HPDE6-E6E7 (cell line): ENCODE results near the gene CCDC85C.

Experiments
- DNase-seq: peaks from one replicate; pipeline ENCODE4 v3.0.0; 2011; ENCODE audit warnings: missing footprints; ENCODE audit errors: extremely low spot score

Gene CCDC85C

GRCh38 chr14:99556134-99556791 lies 47.7 kb downstream of the CCDC85C start:
- no peak for DNase-seq

DNA sequence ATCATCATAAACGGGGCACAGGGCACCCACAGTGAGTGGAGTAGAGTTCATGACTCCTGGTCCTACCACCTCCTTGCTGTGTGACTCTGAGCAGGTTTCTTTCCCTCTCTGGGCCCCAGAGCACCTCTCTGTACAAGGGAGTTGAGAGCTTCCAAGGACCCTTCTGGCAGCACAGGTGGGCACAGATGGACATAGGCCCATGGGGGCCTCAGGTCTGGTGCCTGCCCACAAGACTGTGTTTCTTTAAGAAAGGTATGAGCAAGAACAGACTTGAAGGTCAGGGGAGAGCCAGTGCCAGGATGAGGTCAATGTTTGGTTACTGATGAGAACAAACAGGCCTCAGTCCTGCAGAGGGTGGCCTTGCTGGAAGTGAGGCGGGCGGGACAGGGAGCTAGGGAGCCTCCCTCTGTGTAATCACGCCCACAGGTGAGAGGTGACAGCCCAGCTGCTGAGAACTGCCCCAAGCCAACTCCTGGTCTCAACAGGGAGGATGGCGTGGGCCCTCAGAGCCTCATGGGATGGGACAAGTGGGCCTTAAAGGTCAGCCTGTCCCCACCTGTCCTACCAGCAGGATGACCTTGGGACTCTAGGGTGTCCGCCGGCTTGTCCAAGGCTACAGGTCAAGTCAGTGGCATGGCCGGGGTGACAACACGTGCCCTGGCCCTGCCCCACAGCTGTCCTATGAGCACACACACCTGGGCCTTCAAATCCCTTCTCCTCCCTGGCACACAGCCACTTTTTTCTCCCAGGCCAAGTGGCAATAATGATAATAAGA lies 49.1 kb downstream of the CCDC85C start:
- DNase-seq: no peak

- DNase-seq: no peak
Observed at GRCh38 chr14:99554184-99554583, 49.8 kb downstream of the CCDC85C start.

DNA sequence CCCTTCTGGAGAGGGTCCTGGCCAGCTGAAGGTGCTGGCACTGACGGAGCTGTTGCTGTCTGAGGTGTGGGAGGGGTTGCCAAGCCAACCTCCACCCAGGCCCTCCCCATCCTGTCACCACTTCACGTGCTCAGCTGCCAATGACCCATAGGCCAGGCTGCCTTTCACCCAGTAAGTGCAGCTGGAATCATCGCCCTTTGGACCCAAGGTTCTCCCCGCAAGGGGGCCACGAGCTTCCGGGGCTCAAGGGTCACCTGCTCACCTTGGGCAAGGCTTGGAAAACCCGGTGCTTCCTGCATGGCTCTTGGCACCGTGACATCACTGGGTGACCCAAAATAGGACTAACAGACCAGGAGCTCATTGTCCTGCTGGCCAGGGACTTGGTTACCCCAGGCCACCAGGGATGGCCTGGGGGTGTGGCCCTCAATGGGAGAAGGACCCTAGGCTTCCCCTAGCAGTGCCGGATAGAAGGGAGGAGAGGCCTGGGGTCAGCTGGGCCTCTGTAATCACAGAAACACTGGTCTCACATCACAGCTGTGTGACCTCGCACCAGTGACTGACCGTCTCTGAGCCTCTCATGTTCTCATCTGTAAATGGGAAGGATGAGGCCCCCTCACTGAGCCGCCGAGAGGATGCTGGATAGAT lies 51.3 kb downstream of the CCDC85C start:
- no peak for DNase-seq

GRCh38 chr14:99552021-99552553 lies 51.9 kb downstream of the CCDC85C start:
- no peak for DNase-seq

DNA sequence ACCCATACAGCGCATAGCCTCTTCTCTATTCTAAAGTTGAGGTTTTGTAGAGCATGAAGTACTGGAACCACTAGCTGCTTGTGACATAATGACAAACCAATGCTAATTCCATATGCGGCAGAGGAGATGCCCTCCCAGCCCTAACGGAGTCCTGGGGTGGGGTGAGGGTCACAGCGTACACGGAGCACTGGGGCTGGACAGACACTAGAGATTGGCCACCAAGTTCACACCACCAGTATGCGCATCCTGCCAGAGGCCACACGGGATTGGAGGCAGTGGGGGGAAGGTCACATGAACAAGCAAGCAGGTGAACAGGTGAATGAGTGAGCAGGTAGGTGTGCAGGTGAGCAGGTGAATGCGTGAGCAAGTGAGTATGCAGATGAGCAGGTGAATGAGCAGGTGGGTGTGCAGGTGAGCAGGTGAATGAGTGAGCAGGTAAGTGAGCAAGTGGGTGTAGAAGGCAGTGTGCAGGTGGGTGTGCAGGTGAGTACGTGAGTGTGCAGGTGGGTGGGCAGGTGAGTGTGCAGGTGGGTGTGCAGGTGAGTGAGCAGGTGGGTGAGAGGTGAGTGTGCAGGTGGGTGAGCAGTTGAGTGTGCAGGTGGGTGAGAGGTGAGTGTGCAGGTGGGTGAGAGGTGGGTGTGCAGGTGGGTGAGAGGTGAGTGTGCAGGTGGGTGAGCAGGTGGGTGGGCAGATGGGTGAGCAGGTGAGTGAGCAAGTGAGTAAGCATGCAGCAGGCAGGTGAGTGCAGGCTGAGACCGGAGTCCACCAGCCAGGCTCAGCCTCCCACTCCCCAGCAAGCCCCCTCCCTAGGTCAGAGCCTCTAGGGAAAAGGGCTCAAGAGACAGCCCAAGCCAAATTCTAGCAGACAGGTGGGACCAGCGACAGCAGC lies 52.7 kb downstream of the CCDC85C start:
- DNase-seq: no peak

GRCh38 chr14:99550387-99550992 lies 53.5 kb downstream of the CCDC85C start:
- no peak for DNase-seq

DNA sequence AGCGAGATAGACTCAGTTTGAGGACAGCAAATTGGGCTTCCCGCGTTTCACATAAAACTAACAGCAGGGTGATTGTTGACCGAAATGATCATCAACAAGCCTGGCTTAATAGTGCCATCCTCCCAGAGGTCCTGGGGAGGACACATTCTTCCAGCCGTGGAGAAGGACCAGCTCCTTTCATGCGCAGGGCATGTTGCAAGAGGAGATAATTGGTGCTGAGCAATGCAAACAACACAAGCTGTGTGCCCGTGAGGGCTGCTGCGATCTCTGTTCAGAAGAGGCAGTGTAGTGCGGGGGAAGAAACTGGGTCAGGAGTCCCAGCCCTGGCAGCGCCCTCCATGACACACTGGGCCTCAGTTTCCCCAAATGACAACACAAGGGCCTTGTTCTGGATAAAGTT lies 54.3 kb downstream of the CCDC85C start:
- DNase-seq: no peak

GRCh38 chr14:99548871-99549515 lies 55.0 kb downstream of the CCDC85C start:
- DNase-seq: no peak

GRCh38 chr14:99548255-99548654 lies 55.8 kb downstream of the CCDC85C start:
- DNase-seq: no peak

DNA sequence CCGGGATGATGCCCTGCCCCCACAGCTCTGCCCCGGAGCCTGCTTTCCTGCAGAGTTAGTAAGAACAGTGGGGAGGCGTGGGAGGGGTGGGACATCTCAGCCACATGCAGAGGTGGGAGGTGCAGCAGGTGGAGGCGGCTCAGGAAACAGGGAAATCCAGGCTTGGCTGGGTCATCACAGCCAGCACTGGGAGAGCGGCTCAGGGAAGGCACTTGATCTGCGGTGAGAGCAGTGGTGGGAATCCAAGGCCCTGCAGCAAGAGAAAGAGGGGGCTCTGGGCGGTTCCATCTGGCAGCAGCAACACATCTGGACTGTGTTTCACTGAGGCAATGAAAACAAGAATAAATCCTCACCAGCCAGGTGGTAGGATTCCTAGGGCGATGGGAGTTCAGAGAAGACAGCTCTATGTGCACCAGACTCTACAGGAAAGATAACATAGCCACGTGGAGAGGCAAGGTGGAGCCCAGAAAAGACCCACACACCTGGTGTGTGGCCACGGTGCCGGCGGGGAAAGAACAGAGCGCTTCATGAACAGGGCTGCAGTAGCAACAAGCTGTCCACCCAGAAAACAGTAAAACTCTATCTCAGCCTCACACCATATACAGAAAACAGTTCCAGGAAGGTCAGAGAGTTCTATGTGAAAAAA lies 57.6 kb downstream of the CCDC85C start:
- no peak for DNase-seq

DNA sequence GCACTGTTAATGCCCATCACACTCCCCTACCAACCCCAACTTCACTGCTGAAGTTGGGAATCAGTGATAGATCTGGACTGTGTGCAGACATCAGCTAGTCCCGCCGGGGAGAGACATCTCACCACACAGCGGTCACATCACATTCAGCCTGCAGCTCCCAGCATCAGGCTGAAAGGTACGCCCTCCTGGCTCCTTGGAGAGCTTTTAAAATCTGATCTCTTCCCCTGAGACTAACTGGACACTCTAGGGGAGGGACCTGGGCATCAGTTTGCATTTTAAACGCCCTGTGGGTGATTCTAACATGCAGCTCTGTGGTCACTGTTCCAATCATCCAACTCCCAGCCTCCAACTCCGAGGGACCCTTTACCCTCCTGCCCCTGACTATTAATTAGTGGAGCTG lies 58.4 kb downstream of the CCDC85C start:
- no peak for DNase-seq

- DNase-seq: no peak
Observed at GRCh38 chr14:99544991-99545390, 59.0 kb downstream of the CCDC85C start.

- DNase-seq: no peak
Observed at GRCh38 chr14:99543985-99544384, 60.0 kb downstream of the CCDC85C start.

DNA sequence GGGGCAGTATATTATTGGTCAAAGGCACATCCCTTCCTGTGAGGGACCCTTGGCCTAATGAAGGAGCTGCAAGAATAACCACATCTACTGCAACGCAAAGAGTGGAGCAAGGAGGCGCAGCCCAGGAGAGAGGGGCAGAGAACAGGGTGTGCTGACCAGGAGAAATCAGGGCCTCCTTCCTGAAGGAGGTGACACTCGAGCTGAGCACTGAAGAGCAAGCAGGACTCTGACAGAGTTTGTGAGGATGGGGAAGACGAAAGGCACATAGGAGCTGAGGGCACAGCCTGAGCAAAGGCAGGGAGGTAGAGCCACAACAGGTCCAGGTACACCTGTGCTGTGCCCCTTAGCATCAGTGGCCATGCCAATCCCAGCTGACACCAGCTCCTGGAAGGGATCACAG lies 60.6 kb downstream of the CCDC85C start:
- DNase-seq: no peak

DNA sequence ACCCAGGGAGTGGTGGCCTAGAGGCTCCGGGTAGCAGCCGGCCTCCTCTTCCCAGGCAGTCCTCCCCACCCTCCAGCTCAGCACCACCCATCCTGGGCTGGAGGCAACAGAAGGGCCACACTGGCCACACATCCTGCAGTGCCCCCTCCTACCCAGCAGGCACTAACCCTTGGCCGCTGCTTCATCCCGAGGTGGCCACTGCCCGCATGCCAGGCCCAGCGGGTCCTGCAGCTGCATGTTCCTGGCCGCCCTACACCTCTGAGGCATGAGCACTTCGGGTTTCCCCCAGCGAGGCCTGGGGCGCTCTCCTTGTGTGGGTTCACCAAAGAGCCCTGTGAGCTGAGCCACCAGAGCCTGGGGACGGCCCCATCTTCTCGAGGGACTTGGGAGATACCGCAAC lies 61.4 kb downstream of the CCDC85C start:
- no peak for DNase-seq

DNA sequence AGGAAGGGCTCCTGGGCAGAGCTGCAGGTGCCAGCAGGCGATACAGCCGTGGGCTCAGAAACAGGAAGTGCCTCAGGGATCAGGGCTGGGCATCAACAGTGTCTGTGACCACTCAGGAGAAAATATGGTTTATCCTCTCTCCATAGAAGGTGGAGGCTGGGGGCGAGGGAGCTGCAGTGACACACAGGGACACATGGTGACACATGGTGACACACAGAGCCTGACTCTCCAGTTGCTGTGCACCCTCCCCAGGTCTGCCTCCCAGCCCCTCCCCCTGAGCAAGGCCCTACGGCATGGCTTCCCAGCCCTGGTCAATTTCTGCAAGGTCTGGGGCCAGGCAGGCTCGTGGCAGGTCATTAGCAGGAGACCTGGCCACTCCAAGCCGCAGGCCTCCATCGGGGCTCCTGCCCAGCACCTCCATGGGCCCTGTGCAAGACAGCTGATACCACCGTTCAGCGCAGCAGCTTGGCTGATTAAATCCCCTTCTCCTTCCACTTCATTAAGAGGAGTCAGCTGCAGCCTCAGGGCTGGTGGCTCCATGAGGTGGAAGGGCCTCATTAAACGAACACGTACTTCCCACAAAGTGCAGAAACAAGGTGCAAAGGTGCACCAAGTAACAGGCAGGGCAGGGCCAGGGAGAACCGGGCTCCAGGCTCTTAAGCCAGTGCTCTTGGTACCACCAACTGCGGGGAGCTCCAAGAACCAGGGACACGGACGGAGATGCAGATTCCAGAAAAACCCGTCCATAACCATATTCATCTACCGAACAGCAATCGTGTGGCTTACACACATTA lies 62.1 kb downstream of the CCDC85C start:
- no peak for DNase-seq

- DNase-seq: no peak
Observed at GRCh38 chr14:99541211-99541610, 62.8 kb downstream of the CCDC85C start.
